HG03196 (cell line): ENCODE data around the gene C9orf85.
"Not testable (repeated sequence)": the region's sequence is repeated elsewhere in the genome, so short reads cannot be mapped to it uniquely, and the experiment has no call there.

Source experiments
- ATAC-seq: cut with Tn5 transposase; IDR thresholded peaks from one replicate; pipeline ENCODE4 v1.9.1; 2021; ENCODE audit not compliant: unreplicated experiment

C9orf85 gene

DNA sequence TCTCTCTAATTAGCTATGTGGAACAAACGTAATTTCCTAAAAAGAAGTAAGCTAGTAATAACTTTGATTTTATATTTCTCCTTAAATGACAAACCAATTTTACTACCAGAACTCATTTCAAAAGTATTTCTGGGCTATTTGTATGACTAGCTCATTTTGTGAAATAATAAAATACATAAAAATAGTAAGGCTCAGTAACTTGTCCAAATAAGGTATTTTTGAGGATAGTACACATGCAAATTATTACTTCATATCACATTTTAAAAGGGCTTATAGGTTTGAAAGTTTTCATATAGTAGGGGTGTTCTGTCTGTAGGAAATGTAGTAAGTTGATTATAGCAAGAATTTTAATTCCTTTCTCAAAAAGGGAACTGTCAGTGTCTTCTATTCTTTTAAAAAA is 26.5 kb downstream of the C9orf85 start:
- no peak for ATAC-seq

DNA sequence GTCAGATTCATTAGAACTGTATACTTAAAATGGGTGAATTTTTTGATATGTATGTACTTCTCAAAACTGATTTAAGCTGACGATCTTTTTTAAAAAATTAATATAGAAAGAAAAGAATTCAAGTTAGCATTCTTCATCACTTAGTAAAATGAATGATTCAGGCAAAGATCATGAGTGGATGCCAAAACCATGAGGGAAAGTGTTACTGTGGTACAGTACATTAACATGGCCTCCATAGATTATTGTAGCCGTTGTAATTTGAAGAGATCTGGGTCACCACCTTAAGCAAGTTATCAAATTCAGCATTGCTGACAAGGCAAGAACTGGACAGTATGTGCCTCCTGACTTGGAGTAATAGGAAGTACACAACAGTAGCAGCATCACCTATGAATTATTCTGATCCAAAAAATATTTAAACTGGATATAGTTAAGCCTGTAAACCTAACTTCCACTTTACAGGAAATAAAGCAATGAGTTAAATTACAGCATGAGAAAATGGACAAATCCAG is 29.7 kb downstream of the C9orf85 start:
- no peak for ATAC-seq

DNA sequence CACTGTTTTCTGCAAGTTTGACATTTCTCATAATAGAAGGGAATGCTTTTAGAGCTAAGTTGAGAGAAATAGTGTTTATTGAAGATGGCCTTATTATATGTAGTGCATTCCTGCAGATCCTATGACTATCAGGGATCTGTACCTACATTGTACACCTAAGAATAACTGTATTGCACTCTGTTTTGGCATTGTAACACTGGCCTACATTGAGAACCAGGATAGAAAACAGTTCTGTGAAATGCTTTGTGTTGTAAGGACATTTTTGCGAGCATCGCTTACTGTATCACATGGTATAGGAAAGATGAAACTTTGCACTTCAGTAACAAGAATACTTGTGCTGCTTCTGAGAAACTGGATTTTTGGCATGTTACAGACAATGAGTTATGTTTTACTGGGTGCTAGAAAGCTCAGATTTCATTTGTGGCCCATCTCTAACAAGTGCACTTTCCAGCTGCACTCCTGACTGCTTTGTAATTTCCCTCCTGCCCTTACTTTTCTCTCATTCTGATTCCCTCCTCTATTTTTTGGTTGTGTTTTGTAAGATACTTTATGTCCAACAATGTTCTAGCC is 30.6 kb downstream of the C9orf85 start:
- ATAC-seq: no peak

DNA sequence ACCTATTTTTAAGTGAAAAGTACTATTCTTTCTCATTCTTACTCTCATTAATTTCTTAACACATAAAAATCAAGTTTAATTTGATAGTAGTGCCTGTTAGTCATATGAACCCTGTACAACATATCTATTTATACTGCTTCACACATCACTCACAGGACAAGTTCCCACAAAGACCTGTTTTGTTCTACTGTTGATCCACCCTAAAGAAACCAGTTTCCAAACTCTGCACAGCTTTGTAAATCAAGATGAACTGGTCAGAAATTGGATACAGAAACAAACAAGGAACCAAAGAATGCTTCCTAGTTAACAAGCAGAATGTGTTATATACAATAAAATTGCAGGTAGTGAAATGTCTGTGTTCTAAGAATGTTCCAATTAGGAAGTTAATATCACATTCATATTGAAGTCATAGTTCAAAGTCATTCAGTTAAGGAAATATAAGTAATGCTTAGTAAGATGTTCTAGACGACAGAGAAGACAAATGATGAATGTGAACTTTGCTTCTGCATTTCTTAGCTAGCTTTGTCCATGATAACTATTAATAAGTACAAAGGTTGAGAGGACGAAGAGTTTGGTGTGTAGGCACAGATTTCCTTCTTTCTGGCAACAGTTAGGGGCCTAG is 33.4 kb downstream of the C9orf85 start:
- ATAC-seq: no peak

DNA sequence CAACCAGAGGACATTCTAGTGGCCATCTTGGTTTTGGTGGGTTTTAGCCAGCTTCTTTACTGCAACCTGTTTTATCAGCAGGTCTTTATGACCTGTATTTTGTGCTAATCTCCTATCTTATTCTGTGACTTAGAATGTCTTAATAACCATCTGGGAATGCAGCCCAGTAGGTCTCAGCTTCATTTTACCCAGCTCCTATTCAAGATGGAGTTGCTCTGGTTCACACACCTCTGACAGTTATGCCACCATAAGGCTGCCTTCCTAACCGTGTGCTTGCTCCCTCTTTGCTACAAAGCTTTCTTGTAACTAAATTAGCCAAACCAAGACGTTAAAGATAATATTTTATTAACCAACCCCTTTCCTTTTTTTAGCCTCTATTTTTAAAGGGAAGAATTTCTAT is 43.2 kb downstream of the C9orf85 start:
- not testable (repeated sequence) for ATAC-seq

DNA sequence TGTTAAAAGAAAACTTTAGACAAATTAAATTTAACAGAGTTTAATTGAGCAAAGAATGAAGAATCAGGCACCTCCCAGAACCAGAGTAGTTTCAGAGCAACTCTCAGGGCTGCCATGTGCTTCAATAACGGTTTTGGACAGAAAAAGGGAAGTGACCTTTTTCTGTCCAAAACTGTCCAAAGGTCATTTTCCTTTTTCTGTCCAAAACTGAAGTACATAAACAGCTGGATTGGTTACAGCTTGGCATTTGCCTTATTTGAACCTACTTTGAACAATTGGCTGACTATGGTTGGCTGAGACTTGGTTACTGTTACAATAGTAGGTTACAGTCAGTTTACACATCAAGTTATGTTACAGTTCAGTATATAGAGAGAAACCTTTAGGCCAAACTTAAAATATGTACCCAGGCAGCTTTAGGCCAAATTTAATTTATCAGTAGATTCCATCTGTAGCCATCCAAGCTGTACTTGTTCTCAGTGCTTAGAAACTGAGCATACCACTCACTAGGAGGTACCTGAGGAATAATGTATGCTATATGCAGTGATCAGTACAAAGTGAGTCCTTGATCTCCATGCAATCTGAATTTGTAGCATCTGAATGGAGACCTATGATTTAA is 44.0 kb downstream of the C9orf85 start:
- no peak for ATAC-seq

DNA sequence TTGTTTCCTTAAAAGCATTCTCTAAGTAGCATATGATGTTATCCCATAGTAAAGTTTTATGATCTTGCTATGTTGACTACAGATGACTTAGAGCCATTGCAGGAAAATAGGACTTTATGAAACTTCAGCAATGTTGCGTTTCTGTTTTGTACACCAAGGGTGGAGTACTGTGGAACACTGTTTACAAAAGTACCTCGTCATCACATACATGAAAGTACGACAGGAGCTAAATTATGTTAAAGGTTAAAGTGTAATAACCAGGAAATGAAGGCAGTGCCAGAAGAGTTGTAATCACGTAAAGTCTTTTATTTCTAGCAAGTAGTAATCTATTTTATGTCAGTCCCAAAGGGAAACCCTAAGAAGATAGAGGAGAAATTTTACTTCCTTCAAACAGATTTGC is 50.9 kb downstream of the C9orf85 start:
- no peak for ATAC-seq

DNA sequence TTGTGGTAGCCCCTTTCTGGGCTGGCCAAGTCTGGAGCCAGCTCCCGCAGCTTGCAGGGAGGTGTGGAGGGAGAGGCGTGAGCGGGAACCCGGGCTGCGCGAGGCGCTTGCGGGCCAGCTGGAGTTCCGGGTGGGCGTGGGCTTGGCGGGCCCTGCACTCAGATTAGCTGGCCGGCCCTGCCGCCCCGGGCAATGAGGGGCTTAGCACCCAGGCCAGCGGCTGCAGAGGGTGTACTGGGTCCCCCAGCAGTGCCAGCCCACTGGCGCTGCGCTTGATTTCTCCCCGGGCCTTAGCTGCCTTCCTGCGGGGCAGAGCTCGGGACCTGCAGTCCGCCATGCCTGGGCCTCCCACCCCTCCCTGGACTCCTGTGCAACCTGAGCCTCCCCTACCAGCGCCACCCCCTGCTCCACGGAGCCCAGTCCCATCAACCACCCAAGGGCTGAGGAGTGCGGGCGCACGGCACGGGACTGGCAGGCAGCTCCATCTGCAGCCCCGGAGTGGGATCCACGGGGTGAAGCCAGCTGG is 52.1 kb downstream of the C9orf85 start:
- ATAC-seq: not testable (repeated sequence)

DNA sequence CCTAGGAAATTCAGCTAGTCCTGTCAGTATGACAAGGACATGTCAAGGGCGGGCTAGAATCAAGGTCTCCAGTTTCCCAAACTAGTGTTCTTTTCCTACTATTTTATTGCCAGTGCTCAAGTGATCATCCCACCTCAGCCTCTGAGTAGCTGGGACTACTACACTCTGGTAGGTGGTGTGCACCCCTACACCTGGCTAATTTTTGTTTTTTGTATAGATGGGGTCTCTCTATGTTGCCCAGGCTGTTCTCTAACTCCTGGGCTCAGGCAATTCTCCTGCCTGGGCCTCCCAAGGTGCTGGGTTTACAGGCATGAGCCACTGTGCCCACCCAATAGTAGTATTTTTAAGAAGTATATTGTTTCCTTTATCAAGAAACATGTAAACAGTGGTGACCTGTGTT is 54.0 kb downstream of the C9orf85 start:
- ATAC-seq: no peak

DNA sequence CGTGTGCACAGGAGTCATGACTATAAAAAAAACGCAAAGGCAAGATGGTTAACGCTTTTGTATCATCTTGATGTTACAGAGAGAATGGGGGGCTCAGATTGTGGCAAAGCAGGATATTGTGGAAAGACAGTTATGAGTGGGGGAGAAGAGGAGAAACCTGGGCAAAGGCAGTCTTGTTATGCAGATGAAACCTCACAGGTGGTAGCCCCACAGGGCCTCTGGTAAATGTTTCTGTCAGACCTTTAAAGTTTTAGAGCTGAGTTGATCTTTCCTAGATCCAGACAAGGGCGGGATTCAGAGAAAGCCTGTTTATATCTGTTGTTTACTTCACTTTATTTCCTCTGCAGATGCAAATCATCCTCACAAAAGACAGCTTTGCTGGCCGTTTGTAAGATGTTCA is 55.2 kb downstream of the C9orf85 start:
- ATAC-seq: no peak

DNA sequence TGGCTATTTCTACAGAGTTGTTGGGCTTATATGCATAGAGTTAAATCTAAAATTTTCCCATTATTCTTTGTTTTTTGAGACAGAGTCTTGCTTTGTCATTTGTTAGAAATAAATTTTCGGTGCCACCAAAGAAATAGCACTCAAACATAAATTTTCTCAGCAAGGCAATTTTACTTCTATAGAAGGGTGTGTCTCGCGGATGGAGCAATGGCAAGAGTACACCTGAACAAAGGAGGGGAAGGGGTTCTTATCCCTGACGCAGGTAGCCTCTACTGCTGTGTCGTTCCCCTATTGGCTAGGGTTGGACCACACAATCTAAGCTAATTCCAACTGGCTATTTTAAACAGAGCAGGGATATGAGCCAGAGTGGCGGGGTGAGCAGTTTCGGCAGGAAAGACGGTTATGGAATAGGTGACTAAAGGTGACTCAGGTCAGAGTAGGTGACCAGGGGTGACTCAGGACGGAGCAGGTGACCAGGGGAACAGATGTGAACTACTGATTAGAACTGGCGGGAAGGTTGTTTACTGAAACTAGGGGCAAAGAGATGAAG is 57.2 kb downstream of the C9orf85 start:
- ATAC-seq: no peak

DNA sequence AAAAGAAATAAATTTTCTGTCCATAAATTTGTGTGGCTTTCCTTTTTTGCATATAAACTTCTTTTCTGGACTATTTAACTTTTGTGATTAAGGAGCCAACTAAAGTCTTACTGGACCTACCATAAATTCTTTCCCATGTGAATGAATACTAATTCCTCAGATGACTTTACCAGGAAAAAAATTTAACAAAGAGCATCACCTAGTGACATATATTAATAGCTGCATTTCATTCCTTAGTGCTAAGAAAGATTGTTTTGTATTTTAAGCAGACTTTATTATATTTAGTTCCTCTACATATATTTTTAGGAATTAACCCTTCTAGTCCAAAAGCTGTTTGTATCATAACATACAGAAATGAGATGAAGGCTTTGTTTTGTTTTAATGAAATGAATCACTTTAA is 64.4 kb downstream of the C9orf85 start:
- ATAC-seq: no peak

DNA sequence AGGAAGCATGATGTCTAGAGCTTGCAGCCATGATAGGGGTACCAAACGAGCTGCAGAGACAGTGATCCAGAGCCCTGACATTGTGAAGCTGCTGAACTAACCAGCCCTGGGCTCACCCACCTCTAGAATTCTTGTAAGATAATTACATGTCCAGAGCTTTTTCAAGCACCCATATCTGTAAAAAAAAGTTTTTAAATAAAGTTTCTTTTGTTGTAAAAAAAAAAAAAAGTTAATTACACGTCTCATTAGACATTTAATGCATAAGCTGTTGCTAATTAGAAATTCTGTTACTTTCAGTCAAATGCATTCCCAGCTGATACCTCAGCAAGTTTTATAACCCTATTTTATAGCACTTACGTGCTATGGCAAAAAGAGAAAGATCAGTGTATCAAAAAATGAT is 65.6 kb downstream of the C9orf85 start:
- no peak for ATAC-seq

DNA sequence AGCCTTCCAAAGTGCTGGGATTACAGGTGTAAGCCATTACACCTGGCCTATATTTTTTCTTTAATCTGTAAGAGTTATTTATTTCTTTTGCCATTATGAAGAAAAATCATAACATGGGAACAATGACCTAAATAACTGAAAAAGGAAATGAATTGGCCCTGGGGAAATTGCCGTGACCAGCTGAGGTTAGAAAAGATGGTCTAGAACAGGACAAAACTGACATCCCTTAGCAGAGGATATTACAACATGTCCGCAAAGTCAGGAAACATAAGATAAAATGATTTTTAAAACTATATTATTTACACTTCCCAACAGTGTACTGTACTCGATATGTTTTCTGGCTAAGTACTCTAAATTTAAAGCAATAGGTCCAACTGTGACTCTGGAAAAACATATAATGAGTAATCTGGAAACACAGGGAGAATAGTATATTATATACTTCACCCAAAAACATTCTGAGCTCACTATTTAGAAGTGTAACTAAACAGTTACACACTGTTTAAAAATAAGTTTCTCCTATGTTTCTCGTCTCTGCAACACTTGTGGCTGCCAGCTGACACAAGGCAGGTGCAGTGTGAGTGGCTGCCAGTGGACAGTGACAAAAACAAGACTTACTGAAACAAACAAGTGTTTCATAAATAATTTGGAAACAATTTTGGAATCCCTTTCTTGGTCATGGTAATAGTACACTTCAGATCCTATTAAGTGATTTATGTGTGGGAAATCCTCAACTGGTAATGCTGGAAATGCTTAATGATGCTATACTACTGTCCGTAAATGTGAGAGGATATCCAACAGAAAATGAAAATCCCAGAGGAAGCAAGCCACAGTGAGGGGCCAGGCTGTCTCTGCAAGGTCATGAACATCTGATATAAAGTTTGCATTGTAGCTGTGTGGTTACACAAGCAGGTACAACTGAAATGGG is 69.1 kb downstream of the C9orf85 start:
- ATAC-seq: no peak

DNA sequence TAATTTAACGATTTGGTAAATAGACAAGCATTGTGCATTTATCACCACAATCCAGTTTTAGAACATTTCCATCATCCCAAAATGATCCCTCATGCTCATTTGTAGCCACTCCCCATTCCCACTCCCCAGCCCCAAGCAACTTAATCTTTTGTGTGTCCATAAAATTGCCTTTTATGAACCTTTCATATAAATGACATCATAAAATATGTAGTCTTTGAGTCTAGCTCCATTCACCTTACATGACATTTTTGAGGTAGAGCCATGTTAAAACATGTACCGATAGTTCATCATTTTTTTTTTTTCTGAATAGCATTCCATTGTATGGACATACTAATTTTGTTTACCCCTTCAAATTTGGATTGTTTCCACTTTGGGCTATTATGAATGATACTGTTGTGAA is 70.5 kb downstream of the C9orf85 start:
- no peak for ATAC-seq

DNA sequence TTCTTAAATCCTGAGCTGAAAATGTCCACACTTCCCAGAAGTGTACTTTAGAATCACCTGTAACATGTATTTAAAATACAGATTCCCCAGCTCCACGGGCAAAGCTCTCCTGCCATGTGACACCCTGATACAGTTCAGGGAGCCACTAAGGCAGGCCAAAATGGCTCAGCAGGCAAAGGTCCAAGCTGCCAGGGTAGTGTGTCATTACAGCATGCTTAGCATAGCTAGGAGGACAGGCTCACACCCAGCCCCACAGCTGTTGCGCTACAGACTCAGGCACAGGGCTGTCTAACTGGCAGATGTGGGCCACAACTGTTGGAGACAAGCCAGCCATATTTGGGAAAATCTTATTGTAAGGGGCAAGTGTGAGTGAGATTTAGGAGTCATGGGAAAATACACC is 73.0 kb downstream of the C9orf85 start:
- ATAC-seq: no peak

DNA sequence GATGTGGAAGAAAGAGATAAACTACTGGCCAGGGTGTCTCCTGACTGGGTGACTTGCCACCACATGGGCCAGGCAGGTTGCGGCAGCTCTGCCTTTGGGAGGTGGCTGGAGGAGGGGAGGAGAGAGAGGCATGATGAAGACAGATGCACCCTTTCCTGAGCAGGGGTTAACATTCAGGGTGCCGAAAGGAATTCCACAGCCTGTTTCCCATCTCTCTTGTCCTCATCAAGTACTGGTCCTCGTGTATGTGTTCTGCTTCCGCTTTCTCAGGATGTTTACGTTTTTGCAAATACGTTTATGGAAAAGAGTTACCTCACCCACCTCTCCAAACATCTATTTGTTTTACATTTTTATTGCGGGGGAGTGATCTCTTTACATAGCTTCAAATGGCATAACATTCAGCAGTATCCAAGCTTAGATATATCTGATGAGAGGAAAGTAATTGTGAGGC is 73.4 kb downstream of the C9orf85 start:
- no peak for ATAC-seq

DNA sequence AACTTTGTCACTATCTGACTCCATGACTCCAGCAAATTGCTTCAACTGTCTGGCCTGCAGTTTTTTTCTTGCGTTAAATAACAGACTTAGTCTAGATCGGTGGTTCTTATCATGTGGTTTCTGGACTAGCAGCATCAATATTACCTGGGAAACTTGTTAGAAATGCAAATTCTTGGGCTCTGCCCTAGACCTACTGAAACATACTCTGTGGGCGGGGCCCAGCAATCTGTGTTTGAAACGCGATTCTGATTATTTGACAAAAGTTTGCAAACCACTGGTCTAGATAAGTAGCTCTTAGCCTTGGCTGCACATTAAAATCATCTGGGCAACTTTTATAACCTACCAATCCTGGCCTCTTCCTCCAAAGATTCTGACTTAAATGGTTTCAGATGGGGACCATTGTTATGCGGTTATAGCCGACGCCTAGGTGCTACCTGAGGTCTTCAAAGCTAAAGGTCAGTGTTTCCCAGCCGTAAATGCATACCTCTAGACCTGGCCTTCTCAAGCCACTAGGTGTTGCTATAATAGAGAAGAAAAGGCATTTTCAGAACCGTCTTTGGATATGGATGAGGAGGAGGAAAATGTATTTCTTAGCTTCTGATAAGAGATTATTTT is 74.0 kb downstream of the C9orf85 start:
- ATAC-seq: no peak

DNA sequence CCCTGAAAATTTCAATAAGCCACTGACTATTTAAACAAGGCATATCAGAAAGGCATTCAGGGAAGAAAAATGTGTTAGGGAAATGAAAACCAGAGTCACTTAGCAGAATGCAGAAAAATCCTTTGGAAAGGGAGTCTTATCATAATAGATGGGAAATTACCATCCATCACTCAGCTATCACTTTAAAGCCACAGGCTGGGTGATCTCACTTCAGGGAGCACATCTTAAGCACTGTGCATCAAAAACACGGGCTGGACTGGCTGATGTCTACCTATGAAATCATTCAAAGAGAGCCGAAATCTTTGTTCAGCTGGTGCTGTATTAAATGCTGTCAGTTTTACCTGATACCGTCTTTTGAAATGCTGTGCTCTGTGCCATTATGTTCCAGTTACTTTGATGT is 75.5 kb downstream of the C9orf85 start:
- no peak for ATAC-seq
